ENCODE measurements around the gene CMSS1.
A peak's percentile ranks its signal among the peaks of the same experiment; 100 is the strongest.

Gene CMSS1

DNA sequence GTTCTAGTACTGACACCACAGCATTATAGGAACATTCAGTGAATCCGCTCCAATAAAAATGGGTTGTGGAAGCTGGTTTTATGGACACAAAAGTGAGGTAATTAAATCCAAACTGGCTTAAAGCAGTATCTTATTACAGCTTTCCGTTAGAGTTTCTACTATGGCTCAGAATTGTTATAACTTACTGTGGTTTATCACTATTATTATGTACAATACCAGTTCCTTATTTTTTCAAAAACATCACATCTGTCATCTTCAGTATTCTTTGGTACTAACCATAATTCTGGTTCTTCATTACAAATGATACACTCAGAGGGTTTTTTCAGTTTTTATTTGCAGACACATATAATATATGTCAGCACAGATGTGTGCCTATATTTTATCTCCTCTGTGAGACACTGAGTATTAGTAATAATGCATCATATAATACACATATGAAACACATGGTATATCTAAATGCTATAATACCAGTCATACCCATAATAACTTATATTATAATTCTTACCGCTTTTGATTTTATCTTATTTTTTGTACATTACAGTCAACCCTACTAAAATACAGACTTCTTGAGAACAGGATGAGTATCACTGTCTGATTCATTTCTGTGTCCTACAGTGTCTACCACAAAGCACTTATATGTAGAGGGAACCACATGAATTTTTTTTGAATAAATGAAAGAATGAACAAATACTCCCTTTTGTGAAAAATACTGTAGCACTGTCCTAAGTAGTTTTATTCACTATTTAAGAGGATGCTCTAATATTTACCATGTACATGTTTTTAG, 39.0 kb downstream of the CMSS1 start:
- DNase-seq: no peak

DNA sequence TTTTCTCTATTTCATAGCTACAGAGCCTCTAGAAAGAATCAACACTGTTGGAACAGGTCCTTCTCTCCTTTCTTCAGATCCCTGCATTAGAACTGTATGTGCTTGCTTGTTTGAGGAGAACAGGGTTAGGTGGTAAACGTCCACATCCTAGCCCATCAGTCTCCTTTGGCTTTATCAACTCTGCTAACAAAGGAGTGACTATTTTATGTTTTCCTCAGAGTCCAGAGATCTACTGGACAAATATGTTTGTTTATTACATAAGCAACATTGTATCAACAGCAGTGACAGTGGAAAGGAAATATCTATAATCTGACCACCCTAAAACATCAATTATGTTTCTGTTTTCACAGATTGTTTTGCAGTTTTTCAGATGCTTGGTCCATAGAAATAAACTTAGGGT, 39.6 kb downstream of the CMSS1 start:
- no peak for DNase-seq

DNA sequence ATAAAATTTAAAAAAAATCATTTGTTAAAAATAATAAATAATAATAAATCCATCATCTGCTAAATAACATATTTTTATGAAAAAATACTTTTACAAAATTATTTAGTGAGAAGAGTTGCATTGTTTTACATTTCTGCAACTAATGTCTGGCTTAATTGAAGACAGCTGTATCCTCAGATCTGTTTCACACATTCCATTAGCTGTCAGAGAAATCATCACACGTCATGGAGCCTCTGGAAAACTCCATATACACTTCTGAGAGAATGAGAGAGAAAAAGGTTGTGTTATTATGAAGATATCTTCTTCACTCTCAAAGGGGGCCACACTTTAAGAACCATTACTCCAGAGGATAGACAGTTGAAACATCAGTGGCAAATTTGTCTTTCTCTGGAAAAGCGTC, 40.8 kb downstream of the CMSS1 start:
- no peak for DNase-seq

DNA sequence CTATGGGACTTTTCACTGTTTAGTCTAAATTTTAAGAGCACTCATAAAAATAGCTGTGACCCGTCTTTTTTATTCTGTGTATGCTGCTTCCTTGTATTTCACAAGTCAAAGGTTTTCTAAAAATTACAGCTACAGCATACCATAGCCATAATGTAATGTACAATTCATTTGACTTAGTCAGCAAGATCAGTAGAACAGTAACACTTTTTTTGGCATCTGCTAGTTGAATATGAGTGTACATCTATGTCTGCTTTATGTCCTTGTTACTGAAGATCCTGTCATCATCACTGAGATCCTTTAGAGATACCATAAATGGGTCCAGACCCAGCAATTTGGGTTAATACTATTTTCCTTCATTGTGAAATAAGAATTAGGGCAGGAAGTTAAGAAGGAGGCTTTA, 42.2 kb downstream of the CMSS1 start:
- DNase-seq: no peak

DNA sequence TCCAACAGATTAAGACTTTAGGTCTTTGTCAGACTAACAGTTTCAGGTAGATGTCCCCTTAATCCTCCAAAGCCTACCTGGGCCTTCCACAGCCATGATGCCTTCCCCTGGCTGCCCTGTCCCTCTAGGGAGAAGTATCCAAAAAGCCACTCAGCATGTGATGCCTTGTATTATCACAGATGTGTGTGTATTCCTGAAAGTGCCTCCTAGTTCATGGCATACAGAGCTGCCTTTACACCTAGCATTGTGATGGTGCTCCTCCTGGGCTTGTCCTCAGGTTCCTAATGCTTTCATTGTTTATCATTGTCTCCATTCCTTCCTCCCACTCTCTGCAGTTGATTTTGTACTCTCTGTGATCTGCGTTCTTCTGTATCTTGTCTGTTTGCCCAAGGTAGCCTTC, 43.6 kb downstream of the CMSS1 start:
- DNase-seq: no peak

DNA sequence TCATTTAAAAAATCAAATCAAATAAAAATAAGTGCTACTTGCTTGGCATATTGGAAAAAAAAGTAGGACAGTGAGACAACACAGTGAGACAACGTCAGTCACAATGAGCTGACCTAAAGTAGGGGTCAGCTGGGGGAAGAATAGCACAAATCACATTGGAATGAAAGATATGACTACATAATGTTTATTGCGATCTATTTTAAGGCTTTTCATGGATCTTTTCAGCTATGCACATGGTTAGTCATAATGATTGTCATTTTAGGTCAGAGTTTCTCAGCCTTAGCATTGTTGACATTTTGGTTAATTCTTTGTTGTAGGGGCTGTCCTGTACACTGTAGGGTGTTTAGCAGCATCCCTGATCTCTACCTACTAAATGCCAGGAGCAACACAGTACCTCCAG, 44.5 kb downstream of the CMSS1 start:
- DNase-seq: no peak

DNA sequence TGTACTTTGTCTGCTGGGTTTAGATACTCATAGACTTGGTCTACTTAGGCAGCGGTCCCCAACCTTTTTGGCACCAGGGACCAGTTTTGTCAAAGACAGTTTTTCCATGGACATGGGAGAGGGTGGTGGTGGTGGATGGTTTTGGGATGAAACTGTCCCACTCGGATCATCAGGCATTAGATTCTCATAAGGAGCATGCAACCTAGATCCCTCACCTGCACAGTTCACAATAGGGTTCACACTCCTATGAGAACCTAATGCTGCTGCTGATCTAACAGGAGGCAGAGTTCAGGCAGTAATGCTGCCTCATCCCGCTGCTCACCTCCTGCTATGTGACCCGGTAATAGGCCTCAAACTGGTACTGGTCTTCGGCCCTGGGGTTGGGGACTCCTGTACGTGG, 45.3 kb downstream of the CMSS1 start:
- DNase-seq: no peak

DNA sequence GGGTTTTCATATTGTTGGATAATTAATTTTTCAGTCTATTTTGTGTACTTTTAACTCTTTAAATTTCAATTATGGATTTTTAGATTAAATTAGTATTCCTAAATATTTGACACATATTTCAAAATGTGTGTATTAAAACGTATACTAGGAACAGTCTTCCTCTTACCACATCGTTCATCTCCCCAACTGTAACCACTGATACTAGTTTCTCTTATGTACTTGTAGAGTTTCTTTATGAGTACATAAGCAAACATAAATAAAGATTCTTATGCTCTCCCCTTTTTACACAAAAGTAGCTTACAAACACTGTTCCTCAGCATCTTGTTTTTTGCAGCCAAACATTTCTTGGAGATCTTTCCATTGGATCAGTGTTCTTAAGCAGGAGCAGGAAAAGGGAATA, 45.9 kb downstream of the CMSS1 start:
- DNase-seq: no peak

DNA sequence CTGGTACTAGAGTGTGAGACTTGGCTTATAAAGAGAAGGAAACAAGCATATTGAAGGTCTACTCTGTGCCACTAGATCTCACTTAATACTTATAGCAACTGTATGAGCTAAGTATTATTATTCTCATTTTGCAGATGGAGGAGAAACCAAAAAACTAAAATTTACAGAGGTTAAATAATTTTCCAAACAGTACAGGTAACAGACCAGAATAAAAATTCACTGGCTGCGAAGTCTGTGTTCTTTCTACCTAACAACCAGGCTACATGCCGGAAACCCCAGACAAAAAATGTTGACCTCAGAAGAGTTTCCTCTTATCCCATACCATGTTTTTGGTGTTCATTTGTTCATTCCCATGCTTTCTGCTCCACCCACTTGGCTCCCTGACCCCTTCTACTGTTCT, 46.6 kb downstream of the CMSS1 start:
- DNase-seq: no peak

DNA sequence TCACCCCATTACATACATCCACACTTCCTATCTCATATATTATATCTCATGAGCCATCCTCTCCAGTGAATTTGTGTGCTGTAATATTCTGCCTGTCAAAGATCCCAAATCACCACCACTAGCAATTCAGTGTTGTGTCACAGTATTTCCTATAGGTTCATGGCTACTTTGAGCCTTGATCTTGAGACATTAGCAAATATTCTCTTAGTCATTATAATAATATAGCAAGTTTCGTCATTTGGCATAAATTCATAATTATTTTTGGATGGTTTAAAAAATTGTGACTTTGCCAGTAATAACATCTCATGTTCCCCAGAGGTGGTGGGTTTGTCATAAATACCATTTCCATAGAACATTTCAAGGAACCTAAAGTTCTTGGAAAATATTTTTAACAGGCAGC, 47.7 kb downstream of the CMSS1 start:
- no peak for DNase-seq

DNA sequence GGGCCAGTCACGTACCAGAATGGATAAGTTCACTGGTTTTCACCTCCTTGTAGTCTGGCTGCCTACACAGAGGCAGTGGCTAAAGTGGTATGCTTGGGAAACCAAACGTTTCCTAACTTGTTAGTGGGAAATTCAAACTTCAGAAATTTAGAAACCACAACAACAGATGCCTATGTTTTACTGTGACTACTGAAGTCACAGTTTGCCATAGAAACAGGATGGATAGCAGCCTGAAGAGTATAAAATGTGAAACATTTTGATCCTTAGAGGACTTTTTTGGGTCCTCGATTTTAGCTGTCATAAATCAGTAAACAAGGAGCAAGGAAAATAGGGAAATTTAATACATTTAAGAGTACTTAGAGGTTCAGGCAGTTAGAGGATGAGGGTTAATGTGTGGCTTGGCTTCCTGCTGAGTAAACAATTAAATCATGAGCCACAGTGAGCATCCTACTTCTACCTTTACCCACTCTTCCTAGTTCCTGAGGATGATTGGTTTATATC, 48.6 kb downstream of the CMSS1 start:
- no peak for DNase-seq

DNA sequence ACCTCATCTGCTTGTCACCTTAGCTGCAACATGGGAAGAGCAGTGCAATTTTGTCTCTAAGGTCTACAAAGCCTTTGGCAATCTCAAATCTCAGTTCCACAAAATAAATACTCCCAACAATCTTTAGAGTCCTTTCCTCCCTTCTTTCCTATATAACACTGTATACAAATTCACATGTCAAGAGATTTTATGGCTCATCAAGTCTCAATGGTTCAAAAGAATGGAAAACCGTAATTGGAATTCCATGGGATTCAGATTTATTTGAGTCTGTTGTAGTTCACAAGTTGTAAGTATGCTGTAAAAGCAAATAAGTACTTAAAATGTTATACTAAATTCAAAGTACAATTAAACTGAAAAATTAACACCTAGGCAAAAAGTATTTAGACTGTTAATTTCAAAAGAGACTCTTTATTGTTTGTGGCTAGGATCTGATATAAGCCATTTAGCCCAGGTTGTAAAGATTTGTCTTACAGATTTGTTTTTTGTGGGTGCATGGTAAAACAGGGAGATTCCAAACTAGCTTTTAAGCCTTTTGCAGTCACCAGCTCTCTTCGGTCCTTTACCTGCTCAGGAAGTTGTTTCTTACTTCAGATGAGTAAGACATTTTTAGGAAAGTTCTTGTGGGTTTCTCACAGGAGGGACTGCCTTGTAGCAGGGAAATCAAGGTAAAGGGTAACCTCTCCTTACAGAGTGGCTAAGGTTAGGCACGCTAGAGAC, 50.1 kb downstream of the CMSS1 start:
- no peak for DNase-seq

DNA sequence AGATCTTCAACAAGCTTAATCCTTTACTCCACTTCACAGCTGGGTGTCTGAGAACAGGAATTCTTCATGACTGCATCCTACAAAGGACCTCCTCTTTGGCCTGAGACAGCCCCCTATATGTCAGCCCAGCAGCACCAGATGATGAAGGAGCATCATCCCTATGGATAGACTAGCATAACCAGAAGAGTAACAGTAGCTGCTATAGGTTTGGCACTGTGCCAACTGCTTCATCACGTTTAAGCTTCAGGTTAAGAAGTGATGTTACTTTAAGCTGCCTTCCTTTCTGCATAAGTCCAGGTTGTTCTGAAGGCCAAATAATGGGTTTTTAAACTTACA, 50.6 kb downstream of the CMSS1 start:
- DNase-seq: no peak

DNA sequence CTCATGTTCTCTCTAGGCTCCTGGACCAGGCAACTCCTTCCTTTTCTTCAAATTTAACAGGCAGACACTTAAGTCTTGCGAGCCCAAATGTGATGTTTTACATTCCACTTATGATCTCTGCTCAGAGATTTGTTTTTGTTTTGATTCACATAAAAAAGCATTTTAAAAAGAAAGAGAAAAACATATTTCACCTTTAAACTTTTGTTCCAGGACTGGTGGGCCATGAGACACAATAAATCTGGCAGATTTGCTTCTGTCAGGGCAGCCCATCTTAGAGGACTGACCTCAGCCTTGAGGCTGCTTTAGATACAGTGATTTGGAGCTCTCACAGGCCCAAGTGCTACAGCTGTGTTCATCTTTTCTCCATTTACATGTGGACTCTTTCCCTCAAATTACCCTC, 52.0 kb downstream of the CMSS1 start:
- DNase-seq: no peak

DNA sequence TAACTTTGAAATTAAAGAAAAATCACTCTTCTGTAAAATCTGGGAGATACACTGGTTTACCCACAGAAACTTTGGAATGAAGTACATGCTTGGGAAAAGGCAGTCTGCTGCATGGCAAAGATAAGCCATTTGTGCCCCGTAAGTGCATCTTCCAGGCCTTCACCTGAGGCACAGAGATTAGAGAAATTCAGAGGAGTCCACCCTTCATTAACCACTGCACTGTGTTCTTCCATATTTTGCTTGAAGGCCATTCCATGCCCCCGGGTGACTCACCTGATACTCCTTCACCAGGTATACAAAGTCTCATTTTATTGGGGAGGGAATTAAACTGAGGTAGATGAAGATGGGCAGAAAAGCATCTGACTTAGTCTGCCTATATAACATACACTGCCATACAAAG, 53.0 kb downstream of the CMSS1 start:
- DNase-seq: no peak

DNA sequence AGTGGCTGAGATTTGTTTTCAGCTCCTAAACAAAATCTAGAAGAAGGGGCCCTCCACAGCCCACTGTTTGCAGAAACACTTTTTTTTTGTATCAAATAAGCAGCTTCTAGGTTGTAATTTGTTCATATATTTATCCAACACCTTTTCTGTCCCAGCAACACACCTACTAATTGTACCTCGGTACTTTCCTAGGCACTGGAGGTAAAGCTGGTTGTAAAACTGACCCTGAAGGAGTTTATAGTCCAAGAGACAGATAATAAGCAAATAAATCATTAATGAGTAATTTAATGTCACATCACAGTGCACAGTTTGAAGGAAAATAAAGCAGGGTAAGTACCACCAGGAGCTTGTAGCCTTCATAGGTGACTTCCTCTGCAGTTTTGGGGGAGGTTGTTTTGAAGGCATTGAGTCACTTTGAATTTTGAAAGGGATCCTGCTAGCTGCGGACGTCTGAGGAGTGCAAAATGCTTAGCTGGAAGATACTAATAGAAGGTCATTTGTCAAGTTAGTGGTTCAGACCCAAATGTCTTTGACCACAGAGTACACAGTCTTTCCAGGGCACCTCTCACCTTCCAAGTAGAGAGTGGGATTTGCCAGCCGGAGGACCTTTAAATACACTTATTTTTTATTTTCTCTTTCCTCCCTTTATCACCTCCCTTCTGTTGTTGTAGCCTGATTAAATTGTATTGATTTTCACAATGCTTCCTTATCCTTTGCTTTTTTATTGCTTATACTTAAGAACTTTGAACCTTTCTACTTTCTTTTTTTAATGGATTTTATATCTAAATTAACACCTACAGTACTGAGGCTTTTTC, 53.8 kb downstream of the CMSS1 start:
- no peak for DNase-seq

DNA sequence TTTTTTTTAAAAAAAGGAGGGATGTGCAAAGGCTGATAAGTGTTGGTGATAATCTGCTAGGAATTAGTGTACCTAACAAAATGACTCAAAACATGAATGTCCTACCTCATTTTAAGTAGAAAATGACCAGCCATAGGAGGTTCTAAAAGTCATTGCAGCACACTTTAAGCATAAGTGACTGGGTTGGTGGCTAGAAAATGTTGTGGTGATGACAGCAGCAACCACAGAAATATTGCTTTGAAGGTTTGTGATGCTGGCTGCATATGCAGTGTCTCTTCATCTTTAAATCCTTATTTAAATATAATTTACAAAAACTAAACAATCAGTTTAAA, 55.2 kb downstream of the CMSS1 start:
- no peak for DNase-seq

DNA sequence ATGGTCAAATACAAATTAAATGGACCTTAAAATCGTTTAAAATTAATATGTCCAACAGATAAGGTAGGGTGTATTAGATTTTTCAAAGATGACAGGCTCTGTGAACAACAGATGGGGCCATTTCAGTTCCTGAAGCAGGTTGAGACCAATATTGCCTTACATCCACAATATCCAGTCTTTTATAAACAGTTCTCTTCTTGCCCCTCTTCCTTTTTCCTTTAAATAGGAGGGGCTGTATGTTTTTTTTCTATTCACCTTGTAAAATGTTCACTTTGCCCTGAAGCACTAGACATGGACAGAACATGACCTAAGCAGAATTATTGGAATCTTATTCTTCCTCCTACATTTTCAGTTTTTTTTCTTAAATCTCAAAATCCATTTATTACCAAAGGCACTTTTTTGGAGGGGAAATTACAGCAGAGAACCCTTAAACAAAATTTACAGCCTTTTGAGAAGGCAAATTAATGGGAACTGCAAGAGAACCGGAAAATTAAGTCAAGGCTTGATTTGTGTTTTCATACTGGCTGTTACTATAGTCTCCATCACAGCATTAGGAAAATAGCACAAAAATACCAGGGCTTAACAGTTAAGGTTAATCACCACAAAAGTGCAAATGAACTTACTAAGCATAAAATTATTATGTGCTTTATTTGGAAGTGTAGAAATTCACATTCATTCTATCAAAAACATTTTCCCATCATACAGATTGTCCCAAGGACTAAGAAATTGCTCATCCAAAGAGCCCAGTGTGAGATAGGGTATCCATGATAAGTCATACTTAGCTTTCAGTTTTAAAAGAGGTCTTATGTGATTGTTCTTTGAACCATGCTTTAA, 55.8 kb downstream of the CMSS1 start:
- DNase-seq: no peak

DNA sequence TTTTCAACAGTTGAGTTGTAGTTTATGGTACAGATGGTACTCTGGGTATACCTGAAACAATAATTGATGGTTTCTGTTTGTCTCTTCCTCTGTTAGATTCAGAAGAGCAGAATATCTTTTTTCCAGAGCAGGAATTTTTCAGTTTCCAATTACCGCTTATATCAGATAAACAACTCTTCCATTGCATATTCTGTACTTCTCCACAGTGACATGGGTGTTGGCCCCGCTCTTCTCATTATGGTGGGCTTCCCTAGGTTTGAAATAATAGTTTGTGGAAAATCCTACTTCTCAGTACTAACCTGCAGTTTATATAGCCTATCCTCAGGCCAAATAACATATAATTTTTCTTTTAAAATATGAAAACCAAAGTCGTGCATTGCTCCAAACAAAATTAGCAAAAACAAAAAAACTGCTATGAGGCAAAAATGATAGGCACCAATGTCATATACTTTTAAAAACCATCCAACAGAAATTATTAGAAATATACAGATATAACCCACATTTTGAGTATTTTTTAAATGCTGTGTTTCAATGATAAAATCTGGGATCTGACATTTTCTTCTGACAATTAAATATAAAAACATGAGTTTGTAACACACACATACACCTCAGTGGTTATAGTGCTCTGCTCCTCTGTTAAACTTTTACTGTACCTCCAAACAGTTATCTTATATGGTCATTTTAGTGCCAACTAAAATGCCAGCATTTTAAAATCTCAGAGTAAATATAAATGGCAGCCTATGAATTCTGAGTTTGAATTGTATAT, 56.8 kb downstream of the CMSS1 start:
- no peak for DNase-seq

DNA sequence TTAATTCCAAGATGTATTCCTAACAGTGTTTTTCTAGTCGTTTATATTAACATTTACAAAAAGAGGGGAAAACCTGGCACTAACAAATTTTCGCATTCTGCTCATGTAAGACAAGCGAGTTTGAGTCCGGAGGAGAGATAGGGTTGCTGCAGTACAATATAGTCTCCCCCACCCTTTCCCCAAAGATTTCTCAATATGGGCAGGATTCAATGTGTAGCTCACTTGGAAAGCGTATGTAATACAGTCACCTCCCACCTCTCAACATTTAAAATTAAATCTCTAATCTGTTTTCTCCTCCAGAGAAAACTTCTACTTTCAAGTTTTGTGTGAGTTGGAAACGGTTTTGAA, 57.9 kb downstream of the CMSS1 start:
- no peak for DNase-seq

DNA sequence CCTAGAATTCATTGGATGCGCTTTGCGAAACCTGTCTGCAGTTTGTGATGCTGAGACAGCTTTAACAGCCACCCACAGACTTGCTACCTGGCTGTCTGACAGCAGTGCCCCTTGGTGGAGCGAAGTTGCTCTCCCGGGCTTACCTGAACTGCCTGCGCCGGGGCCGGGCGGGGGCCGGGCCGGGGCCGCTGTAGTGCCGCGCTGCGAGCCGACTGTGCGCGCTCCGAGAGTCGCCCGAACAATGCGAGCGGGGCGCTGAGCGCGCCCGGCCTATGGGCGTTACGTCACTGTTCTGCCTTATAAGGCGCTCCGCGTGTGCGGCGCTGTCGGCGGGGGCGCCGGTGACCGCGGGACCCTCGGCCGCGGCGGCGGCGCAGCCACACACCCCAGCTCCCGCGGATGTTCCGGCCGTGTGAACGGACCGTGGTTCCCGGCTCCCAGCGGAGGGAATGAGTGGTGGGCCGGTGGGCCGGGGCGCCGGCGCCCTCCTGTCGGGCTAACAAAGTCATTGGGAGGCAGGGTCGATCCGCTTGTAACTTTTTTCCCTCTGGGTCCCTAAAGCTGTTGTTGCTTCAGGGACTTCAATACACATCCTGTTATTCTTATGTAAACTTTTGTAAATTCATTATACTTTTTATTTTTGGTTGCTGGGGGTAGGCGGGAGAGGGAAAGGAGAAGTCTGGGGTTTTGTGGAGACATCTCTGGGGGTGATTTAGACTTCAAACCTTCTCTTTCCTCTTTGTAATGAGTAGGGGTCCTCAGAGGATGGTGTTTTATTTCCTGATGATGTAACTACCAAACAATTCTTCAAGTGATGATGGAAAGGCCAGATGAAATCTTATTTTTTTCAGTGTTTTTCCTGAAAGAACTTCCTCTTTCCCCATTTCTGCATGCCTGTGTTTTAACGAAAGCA, 58.5 kb downstream of the CMSS1 start:
- DNase-seq: peak; percentile 74

Data from CD4-positive, alpha-beta T cell treated with Interleukin-15 for 1 hour (primary cell).